ENCODE results near the gene CCDC7. TPM values are rescaled to one million over a fixed set of nuclear protein-coding genes. Genes with fewer than 3 reads are reported as not detected.
A peak's percentile ranks its signal among the peaks of the same experiment; 100 is the strongest.

Gene CCDC7
- total and polyA plus RNA-seq, 2 experiments from 2014 or later = 2.0 to 10.0 TPM

DNA sequence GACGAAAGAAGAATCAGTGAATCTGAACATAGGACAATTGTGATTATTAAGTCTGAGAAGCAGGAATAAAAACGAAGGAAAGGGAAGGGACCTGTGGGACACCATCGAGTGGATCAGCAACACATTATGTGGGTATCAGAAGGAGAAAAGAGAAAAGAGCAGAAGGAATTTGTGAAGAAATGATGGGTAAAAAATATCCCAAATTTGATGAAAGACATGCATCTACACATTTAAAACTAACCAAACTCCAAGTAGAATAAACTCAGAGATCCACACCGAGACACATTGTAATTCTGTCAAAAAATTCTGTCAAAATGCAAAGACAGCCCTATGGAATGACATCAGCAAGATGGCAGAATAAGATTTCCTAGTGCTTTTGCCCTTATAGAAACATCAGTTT, 341.0 kb downstream of the CCDC7 start:
- Histone ChIP-seq H3K4me3 (no peak overlapping the region), H3K4me1 (ENCODE audit: insufficient read depth) (no peaks in the 10 kb centered on the region), H4K20me1 (ENCODE audit: insufficient read depth, poor library complexity, severe bottlenecking) (no peaks in the 10 kb centered on the region), H2AFZ (no peak overlapping the region), H3K9me2 (replicated peaks; ENCODE audit: insufficient read depth) (no peaks in the 10 kb centered on the region), H3K36me3 (replicated peaks; ENCODE audit: insufficient read depth, low read depth) (no peaks in the 10 kb centered on the region), H3K27me3 (no peaks in the 10 kb centered on the region), H3K4me2 (no peak overlapping the region), H3K27ac (no peak overlapping the region), H3K79me2 (no peaks in the 10 kb centered on the region), H3K9me3 (ENCODE audit: low read depth) (no peaks in the 10 kb centered on the region)
- 94% methylated on average over 4 of the region's 4 CpGs for WGBS (ENCODE audit: low lambda C conversion rate, missing lambda C conversion rate)
- DNase-seq (ENCODE audit: low spot score) = no peak
- no peak for TF ChIP-seq EZH2 (IDR thresholded peaks at IDR 0.05; ENCODE audit: borderline replicate concordance)

DNA sequence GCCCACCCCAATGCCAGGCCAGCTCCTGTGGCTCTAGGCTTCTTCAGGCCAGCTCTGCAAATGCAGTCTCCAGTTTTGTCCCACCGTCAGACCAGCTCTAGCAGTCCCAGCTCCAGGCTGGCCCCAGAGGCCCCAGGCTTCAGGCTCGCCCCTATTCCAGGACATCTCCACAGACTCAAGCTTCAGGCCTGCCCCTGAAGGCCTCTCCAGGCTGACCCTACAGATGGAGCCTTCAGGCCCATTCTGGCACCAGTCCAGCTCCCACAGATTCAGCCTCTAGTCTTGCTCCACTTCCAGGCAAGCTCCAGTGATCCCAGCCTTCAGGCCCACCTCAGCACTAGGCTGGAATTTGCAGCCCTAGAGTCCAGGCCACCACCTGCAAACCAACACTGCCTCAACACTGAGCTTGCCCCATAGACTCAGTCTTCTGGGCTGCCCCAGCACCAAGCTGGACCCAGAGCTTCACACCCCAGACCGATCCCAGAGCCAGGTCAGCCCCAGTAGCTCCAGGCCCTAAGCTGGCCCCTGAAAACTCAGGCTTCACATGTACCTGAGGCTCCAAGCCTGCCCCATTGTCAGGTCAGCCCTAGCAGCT, 341.8 kb downstream of the CCDC7 start:
- DNase-seq (ENCODE audit: low spot score) = no peak
- TF ChIP-seq EZH2phosphoT487 (IDR thresholded peaks at IDR 0.05; ENCODE audit: low read depth, severe bottlenecking, unreplicated experiment) (no peak), EZH2 (IDR thresholded peaks at IDR 0.05; ENCODE audit: borderline replicate concordance) (no peak)
- TF ChIP-seq, protein P1, sequence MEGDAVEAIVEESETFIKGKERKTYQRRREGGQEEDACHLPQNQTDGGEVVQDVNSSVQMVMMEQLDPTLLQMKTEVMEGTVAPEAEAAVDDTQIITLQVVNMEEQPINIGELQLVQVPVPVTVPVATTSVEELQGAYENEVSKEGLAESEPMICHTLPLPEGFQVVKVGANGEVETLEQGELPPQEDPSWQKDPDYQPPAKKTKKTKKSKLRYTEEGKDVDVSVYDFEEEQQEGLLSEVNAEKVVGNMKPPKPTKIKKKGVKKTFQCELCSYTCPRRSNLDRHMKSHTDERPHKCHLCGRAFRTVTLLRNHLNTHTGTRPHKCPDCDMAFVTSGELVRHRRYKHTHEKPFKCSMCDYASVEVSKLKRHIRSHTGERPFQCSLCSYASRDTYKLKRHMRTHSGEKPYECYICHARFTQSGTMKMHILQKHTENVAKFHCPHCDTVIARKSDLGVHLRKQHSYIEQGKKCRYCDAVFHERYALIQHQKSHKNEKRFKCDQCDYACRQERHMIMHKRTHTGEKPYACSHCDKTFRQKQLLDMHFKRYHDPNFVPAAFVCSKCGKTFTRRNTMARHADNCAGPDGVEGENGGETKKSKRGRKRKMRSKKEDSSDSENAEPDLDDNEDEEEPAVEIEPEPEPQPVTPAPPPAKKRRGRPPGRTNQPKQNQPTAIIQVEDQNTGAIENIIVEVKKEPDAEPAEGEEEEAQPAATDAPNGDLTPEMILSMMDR (IDR thresholded peaks at IDR 0.05; ENCODE audit: poor library complexity) = no peak
- H3K27me3 ChIP-seq = no peaks in the 10 kb centered on the region
- H2AFZ ChIP-seq = no peak overlapping the region
- WGBS (ENCODE audit: low lambda C conversion rate, missing lambda C conversion rate) = 91% methylated on average over 3 of the region's 3 CpGs
- H3K4me3 ChIP-seq = no peak overlapping the region
- no peaks in the 10 kb centered on the region for H3K9me3 ChIP-seq (ENCODE audit: low read depth)
- no peak overlapping the region for H3K27ac ChIP-seq
- no peaks in the 10 kb centered on the region for H3K9me2 ChIP-seq (replicated peaks; ENCODE audit: insufficient read depth)
- H3K36me3 ChIP-seq (replicated peaks; ENCODE audit: insufficient read depth, low read depth) = no peaks in the 10 kb centered on the region
- H3K4me1 ChIP-seq (ENCODE audit: insufficient read depth) = no peaks in the 10 kb centered on the region
- H3K79me2 ChIP-seq = no peaks in the 10 kb centered on the region
- no peaks in the 10 kb centered on the region for H4K20me1 ChIP-seq (ENCODE audit: insufficient read depth, poor library complexity, severe bottlenecking)
- no peak overlapping the region for H3K4me2 ChIP-seq

GRCh38 chr10:32788359-32788758, 342.4 kb downstream of the CCDC7 start:
- Histone ChIP-seq H3K79me2 (no peaks in the 10 kb centered on the region), H3K4me2 (no peak overlapping the region), H3K9me3 (ENCODE audit: low read depth) (no peaks in the 10 kb centered on the region), H4K20me1 (ENCODE audit: insufficient read depth, poor library complexity, severe bottlenecking) (no peaks in the 10 kb centered on the region), H3K27ac (no peak overlapping the region), H3K4me3 (no peak overlapping the region), H3K27me3 (no peaks in the 10 kb centered on the region), H3K4me1 (ENCODE audit: insufficient read depth) (no peaks in the 10 kb centered on the region), H3K9me2 (replicated peaks; ENCODE audit: insufficient read depth) (no peaks in the 10 kb centered on the region), H3K36me3 (replicated peaks; ENCODE audit: insufficient read depth, low read depth) (no peaks in the 10 kb centered on the region), H2AFZ (no peak overlapping the region)
- TF ChIP-seq EZH2 (IDR thresholded peaks at IDR 0.05; ENCODE audit: borderline replicate concordance) = no peak
- TF ChIP-seq EZH2phosphoT487 (IDR thresholded peaks at IDR 0.05; ENCODE audit: low read depth, severe bottlenecking, unreplicated experiment) = no peak
- TF ChIP-seq, protein P1 (IDR thresholded peaks at IDR 0.05; ENCODE audit: poor library complexity) = no peak
- DNase-seq (ENCODE audit: low spot score) = peak; percentile 10

DNA sequence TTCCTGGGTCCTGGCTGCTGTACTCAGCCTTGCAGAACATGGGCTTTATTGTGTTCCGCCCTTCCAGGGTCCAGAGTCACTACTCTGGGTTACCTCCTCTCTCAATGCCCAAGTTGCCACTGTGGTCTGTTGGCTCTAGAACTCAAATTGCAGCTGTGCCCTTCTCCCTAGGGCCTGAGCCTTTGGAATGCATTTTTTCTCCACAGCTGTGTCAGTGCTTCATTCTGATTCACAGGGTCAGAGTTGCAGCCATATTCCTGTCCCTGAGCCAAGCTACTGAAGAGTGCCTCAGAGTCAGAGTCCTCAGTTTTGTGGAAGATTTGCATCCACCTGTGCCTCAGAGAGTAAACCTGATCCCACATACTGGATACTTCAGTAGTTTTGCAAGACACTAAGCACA, 344.5 kb downstream of the CCDC7 start:
- no peak overlapping the region for H3K4me2 ChIP-seq
- H3K27ac ChIP-seq = no peak overlapping the region
- H3K36me3 ChIP-seq (replicated peaks; ENCODE audit: insufficient read depth, low read depth) = no peaks in the 10 kb centered on the region
- no peaks in the 10 kb centered on the region for H3K9me3 ChIP-seq (ENCODE audit: low read depth)
- H3K4me3 ChIP-seq = no peak overlapping the region
- H3K4me1 ChIP-seq (ENCODE audit: insufficient read depth) = no peaks in the 10 kb centered on the region
- TF ChIP-seq EZH2phosphoT487 (IDR thresholded peaks at IDR 0.05; ENCODE audit: low read depth, severe bottlenecking, unreplicated experiment) (no peak), EZH2 (IDR thresholded peaks at IDR 0.05; ENCODE audit: borderline replicate concordance) (no peak)
- TF ChIP-seq, protein P1 (IDR thresholded peaks at IDR 0.05; ENCODE audit: poor library complexity) = no peak
- no peaks in the 10 kb centered on the region for H3K79me2 ChIP-seq
- no peaks in the 10 kb centered on the region for H3K27me3 ChIP-seq
- H2AFZ ChIP-seq = no peak overlapping the region
- H3K9me2 ChIP-seq (replicated peaks; ENCODE audit: insufficient read depth) = no peaks in the 10 kb centered on the region
- WGBS (ENCODE audit: low lambda C conversion rate, missing lambda C conversion rate) = 100% methylated on average over 1 of the region's 1 CpG
- no peak for DNase-seq (ENCODE audit: low spot score)
- no peaks in the 10 kb centered on the region for H4K20me1 ChIP-seq (ENCODE audit: insufficient read depth, poor library complexity, severe bottlenecking)
